Left lung (tissue), 10 donors: ENCODE results near the gene HECTD1. TPM values are rescaled to one million over a fixed set of nuclear protein-coding genes. Genes with fewer than 3 reads are reported as not detected.

Experiments
- ATAC-seq: fragments of 200-7000 bp; cut with Tn5 transposase; one replicate; pipeline ENCODE4 v1.9.1; 2020; ENCODE audit warnings: moderate library complexity
- DNase-seq, 4 donors: peaks; one replicate each; pipeline ENCODE4 v3.0.0-alpha.2; 2013 to 2020
- H3K27ac ChIP-seq, 2 donors: fragments of 200-600 bp; sonication (generic) in 1 of 2; one replicate each; pipeline versions ENCODE4 v1.5.0 to v1.8.0; 2020 to 2021
- H3K27me3 ChIP-seq, 2 donors: fragments of 200-600 bp; sonication (generic) in 1 of 2; one replicate each; pipeline versions ENCODE4 v1.5.0 to v1.8.0; 2020 to 2021
- H3K36me3 ChIP-seq, 2 donors: fragments of 200-600 bp; sonication (generic) in 1 of 2; one replicate each; pipeline versions ENCODE4 v1.5.0 to v1.8.0; 2020 to 2021
- H3K4me1 ChIP-seq, 2 donors: fragments of 200-600 bp; one replicate each; pipeline ENCODE4 v1.8.0; 2021
- H3K4me3 ChIP-seq, 2 donors: fragments of 200-600 bp; sonication (generic) in 1 of 2; one replicate each; pipeline versions ENCODE4 v1.5.0 to v1.8.0; 2020 to 2021; ENCODE audit warnings: mild to moderate bottlenecking in 1 of 2
- H3K9me3 ChIP-seq, 2 donors: fragments of 200-600 bp; sonication (generic) in 1 of 2; one replicate each; pipeline versions ENCODE4 v1.5.0 to v1.8.0; 2020 to 2021
- intact Hi-C, 2 donors: fragments of 100-400 bp; cut with DNase I; formaldehyde crosslinking; loops; one replicate each; pipeline versions ENCODE4 v1.11.2 to v1.14.2; 2022
- polyA plus RNA-seq, 6 donors: library from polyadenylated mRNA; unstranded; fragments of 120-200 nt; gene quantifications; one replicate each; pipeline ENCODE4 v1.2.1, GENCODE V29; 2013; ENCODE audit not compliant: insufficient read length in 6 of 6
- total RNA-seq, 2 donors: library from RNA; stranded (reverse); fragmentation: NEBNext Ultra II Directional; extraction: Animal tissue kit (Norgen Biotek cat#: 25700); gene quantifications; one replicate each; pipeline ENCODE4 v1.2.1, GENCODE V29; 2021
- TF ChIP-seq, protein P1 (sequence below), 2 donors: fragments of 200-600 bp; sonication (generic) in 1 of 2; IDR thresholded peaks; one replicate each; pipeline versions ENCODE4 v1.5.0 to v1.8.0; 2021; ENCODE audit warnings: antibody characterized with exemption in 2 of 2
- donor health status: DM: no; HTN: yes; CAD: no.
- donor health status: DM: no; HTN: no; CAD: no.

HECTD1 gene
- total and polyA plus RNA-seq, 8 donors, result 160 to 203 (median 192) TPM

DNA sequence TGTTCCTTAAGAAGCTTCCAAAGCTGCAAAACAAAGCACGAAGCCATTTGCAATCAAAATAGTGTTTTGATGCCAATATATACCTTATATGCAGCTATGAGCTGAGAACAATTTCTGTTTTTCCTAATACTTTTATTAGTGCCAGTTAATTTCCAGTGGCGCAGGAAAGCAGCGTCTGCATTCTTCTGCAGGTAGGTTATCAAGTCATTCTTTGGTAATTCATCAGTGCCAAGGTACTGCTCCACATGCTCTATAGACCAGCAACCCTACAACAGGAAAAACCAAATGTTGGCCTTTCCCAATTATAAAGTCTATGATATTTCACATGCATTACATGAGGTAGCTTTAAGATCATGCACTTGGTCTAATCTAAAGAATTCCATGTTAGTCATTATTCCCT is 93.8 kb downstream of the HECTD1 start:
- Histone ChIP-seq H3K4me3 (no peak overlapping the region), H3K27ac (no peak overlapping the region), H3K4me1 (no peaks in the 10 kb centered on the region), H3K36me3 (peaks cover 4 to 100% of the 10 kb centered on the region in 2 donors), H3K9me3 (no peaks in the 10 kb centered on the region), H3K27me3 (no peaks in the 10 kb centered on the region)
- intact Hi-C loops, result no loop called here
- ATAC-seq (no peak), DNase-seq (no peak)
- TF ChIP-seq, protein P1, sequence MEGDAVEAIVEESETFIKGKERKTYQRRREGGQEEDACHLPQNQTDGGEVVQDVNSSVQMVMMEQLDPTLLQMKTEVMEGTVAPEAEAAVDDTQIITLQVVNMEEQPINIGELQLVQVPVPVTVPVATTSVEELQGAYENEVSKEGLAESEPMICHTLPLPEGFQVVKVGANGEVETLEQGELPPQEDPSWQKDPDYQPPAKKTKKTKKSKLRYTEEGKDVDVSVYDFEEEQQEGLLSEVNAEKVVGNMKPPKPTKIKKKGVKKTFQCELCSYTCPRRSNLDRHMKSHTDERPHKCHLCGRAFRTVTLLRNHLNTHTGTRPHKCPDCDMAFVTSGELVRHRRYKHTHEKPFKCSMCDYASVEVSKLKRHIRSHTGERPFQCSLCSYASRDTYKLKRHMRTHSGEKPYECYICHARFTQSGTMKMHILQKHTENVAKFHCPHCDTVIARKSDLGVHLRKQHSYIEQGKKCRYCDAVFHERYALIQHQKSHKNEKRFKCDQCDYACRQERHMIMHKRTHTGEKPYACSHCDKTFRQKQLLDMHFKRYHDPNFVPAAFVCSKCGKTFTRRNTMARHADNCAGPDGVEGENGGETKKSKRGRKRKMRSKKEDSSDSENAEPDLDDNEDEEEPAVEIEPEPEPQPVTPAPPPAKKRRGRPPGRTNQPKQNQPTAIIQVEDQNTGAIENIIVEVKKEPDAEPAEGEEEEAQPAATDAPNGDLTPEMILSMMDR (IDR thresholded peaks at IDR 0.05), result no peak

DNA sequence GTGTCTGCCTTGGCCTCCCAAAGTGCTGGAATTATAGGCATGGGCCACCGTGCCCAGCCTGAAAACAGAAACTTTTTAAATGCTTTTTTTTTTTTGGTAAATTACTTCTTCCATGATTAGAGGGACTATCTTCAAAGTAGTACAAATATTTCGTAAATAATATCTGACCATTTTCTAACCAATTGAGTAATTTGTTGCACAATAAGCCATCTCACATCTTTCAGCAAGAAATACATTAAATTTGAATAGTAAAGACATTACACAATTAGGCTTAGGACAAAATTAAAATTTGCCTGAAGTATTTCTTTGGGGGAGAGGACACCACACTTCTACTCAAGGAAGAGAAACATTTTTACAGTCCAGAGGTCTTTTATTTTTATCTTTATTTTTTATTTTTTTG is 96.7 kb downstream of the HECTD1 start:
- no peaks in the 10 kb centered on the region for H3K9me3 ChIP-seq
- H3K27ac ChIP-seq, result no peak overlapping the region
- TF ChIP-seq, protein P1 (IDR thresholded peaks at IDR 0.05), result no peak
- H3K27me3 ChIP-seq, result no peaks in the 10 kb centered on the region
- peaks cover under 1 to 100% of the 10 kb centered on the region in 2 donors for H3K36me3 ChIP-seq
- H3K4me1 ChIP-seq, result no peaks in the 10 kb centered on the region
- intact Hi-C loops, result no loop called here
- no peak overlapping the region for H3K4me3 ChIP-seq
- ATAC-seq (no peak), DNase-seq (peak in 1 of 4 donors; percentile 7)

DNA sequence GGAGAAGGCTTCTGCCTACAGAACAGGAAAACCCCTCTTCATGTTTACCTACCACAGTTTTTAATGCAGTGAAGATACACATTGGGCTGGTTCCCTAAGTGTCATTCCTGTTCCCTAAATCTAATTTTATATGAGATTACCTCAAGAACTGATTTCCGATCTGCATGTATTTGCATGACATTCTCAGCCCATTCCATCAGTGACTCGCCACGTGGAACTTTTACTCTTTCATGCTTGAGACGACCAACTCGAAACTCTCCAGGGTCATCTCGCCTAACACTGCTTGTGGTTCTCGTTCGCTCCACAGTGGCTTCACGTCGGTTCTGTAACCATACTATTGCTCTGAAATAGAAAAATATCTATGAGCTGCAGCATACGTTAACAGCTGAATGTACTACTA is 98.3 kb downstream of the HECTD1 start:
- Histone ChIP-seq H3K9me3 (no peaks in the 10 kb centered on the region), H3K36me3 (peaks cover 0 to 100% of the 10 kb centered on the region in 2 donors), H3K4me1 (no peaks in the 10 kb centered on the region), H3K27me3 (no peaks in the 10 kb centered on the region), H3K4me3 (no peak overlapping the region), H3K27ac (no peak overlapping the region)
- ATAC-seq (no peak), DNase-seq (no peak)
- intact Hi-C loops, result no loop called here
- TF ChIP-seq, protein P1 (IDR thresholded peaks at IDR 0.05), result no peak

DNA sequence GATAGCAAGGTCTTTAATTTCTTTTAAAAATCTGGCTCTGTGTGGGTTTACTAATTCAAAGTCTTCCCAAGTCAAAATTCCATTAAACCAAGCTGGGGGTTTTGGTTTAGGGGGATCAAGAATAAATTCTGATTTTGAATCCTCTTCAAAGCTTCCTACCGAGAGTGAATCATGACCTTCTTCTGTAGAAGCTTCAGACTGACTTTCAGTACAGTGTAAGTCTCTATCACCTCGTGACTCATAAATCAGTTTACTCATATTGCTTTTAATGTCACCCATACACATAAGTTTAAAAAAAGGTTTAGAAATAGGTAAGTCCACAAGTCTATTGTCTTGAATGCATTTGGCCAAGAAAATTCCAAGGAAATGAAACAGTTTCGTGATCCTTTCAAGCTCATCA is 100.8 kb downstream of the HECTD1 start:
- H3K36me3 ChIP-seq, result peaks cover 0 to 100% of the 10 kb centered on the region in 2 donors
- ATAC-seq, result no peak

DNA sequence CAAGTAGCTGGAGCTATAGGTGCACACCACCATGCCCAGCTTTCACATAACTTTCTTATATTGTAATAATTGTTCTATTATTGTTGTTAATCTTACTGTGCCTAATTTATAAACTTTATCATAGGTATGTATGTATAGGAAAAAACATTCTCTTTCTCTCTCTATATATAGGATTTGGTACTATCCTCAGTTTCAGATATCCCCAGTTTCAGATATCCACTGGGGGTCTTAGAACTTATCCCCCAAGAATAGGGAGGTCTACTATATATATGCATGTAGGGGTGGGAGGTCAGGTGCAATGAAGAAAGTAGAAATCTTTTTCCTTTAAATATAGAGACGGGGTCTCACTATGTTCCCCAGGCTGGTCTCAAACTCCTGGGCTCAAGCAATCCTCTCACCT is 110.5 kb downstream of the HECTD1 start:
- no peaks in the 10 kb centered on the region for H3K4me1 ChIP-seq
- TF ChIP-seq, protein P1 (IDR thresholded peaks at IDR 0.05), result no peak
- no peak overlapping the region for H3K4me3 ChIP-seq
- ATAC-seq (no peak), DNase-seq (no peak)
- intact Hi-C loops, result no loop called here
- no peaks in the 10 kb centered on the region for H3K27me3 ChIP-seq
- H3K9me3 ChIP-seq, result no peaks in the 10 kb centered on the region
- H3K27ac ChIP-seq, result no peak overlapping the region
- H3K36me3 ChIP-seq, result peaks cover 0 to 59% of the 10 kb centered on the region in 2 donors

More for the DNA sequence above, 100.8 kb downstream of the HECTD1 start:
- intact Hi-C loops, result no loop called here
- no peak overlapping the region for H3K4me3 ChIP-seq
- no peaks in the 10 kb centered on the region for H3K9me3 ChIP-seq
- no peak for DNase-seq
- H3K4me1 ChIP-seq, result no peaks in the 10 kb centered on the region
- H3K27ac ChIP-seq, result no peak overlapping the region
- TF ChIP-seq, protein P1 (IDR thresholded peaks at IDR 0.05), result no peak
- H3K27me3 ChIP-seq, result no peaks in the 10 kb centered on the region
